ENCODE measurements around the gene DMAC2. TPM values are rescaled to one million over a fixed set of nuclear protein-coding genes. Genes with fewer than 3 reads are reported as not detected.

The DMAC2 gene
- total RNA-seq, 1 experiment from 2014 or later: 77.6 TPM

DNA sequence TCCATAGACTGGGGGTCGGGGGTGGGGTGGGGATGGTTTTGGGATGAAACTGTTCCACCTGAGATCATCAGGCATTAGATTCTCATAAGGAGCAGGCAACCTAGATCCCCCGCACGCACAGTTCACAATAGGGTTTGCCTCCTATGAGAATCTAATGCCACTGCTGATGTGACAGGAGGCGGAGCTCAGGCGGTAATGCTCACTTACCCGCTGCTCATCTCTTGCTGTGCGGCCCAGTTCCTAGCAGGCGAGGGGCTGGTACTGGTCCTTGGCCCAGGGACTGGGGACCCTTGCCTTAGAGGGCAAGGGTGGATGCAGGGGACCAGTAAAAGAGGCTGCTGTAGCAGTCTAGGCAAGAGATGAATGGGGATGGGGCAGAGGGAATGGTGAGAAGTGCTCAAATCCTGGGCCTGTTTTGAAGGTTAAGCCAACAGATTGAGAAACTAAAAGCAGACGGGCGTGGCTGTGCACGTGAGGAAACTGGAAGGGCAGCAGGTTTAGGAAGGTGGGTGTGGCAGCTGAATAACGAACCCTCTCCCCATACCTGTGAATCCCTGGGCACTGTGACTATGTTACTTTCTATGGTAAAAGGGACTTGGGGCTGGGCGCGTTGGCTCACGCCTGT lies 1.7 kb upstream of the DMAC2 start:
- ATAC-seq (no peak), DNase-seq (ENCODE audit: low spot score) (no peak)
- no peak overlapping the region for H3K4me3 Mint-ChIP-seq
- no peak overlapping the region for H3K27ac Mint-ChIP-seq
- peaks cover 23% of the 10 kb centered on the region for H3K27me3 Mint-ChIP-seq (ENCODE audit: low read depth)
- H3K9me3 Mint-ChIP-seq: no peaks in the 10 kb centered on the region
- CTCF ChIA-PET: interaction anchor here (2.6 to 3.7 kb wide), 2 partner anchors 8 to 123 kb away, joined by 71 to 73 read pairs; no protein-coding TSS in a partner anchor
- no peak for TF ChIP-seq NFE2L1 (CRISPR knock-in tag; IDR thresholded peaks at IDR 0.05)
- TF ChIP-seq, protein P1, sequence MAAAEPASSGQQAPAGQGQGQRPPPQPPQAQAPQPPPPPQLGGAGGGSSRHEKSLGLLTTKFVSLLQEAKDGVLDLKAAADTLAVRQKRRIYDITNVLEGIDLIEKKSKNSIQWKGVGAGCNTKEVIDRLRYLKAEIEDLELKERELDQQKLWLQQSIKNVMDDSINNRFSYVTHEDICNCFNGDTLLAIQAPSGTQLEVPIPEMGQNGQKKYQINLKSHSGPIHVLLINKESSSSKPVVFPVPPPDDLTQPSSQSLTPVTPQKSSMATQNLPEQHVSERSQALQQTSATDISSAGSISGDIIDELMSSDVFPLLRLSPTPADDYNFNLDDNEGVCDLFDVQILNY (CRISPR knock-in tag; IDR thresholded peaks at IDR 0.05): no peak
- no peak for TF ChIP-seq ELF4 (CRISPR knock-in tag; IDR thresholded peaks at IDR 0.05; ENCODE audit: low read depth)
- TF ChIP-seq, protein P2, sequence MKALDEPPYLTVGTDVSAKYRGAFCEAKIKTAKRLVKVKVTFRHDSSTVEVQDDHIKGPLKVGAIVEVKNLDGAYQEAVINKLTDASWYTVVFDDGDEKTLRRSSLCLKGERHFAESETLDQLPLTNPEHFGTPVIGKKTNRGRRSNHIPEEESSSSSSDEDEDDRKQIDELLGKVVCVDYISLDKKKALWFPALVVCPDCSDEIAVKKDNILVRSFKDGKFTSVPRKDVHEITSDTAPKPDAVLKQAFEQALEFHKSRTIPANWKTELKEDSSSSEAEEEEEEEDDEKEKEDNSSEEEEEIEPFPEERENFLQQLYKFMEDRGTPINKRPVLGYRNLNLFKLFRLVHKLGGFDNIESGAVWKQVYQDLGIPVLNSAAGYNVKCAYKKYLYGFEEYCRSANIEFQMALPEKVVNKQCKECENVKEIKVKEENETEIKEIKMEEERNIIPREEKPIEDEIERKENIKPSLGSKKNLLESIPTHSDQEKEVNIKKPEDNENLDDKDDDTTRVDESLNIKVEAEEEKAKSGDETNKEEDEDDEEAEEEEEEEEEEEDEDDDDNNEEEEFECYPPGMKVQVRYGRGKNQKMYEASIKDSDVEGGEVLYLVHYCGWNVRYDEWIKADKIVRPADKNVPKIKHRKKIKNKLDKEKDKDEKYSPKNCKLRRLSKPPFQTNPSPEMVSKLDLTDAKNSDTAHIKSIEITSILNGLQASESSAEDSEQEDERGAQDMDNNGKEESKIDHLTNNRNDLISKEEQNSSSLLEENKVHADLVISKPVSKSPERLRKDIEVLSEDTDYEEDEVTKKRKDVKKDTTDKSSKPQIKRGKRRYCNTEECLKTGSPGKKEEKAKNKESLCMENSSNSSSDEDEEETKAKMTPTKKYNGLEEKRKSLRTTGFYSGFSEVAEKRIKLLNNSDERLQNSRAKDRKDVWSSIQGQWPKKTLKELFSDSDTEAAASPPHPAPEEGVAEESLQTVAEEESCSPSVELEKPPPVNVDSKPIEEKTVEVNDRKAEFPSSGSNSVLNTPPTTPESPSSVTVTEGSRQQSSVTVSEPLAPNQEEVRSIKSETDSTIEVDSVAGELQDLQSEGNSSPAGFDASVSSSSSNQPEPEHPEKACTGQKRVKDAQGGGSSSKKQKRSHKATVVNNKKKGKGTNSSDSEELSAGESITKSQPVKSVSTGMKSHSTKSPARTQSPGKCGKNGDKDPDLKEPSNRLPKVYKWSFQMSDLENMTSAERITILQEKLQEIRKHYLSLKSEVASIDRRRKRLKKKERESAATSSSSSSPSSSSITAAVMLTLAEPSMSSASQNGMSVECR (CRISPR knock-in tag; IDR thresholded peaks at IDR 0.05; ENCODE audit: borderline replicate concordance): no peak
- TF ChIP-seq ZNF396 (CRISPR knock-in tag; IDR thresholded peaks at IDR 0.05; ENCODE audit: borderline replicate concordance): no peak
- TF ChIP-seq NFYB (CRISPR knock-in tag; conservative IDR thresholded peaks at IDR 0.05; ENCODE audit: low read depth): no peak
- no peak for TF ChIP-seq FOXK1 (CRISPR knock-in tag; IDR thresholded peaks at IDR 0.05)
- no peak for TF ChIP-seq HMGA2 (CRISPR knock-in tag; IDR thresholded peaks at IDR 0.05)
- TF ChIP-seq, protein P3, sequence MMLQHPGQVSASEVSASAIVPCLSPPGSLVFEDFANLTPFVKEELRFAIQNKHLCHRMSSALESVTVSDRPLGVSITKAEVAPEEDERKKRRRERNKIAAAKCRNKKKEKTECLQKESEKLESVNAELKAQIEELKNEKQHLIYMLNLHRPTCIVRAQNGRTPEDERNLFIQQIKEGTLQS (CRISPR knock-in tag; conservative IDR thresholded peaks at IDR 0.05): no peak
- no peak for TF ChIP-seq ZNF138 (CRISPR knock-in tag; conservative IDR thresholded peaks at IDR 0.05)
- TF ChIP-seq, protein P4, sequence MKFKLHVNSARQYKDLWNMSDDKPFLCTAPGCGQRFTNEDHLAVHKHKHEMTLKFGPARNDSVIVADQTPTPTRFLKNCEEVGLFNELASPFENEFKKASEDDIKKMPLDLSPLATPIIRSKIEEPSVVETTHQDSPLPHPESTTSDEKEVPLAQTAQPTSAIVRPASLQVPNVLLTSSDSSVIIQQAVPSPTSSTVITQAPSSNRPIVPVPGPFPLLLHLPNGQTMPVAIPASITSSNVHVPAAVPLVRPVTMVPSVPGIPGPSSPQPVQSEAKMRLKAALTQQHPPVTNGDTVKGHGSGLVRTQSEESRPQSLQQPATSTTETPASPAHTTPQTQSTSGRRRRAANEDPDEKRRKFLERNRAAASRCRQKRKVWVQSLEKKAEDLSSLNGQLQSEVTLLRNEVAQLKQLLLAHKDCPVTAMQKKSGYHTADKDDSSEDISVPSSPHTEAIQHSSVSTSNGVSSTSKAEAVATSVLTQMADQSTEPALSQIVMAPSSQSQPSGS (CRISPR knock-in tag; IDR thresholded peaks at IDR 0.05; ENCODE audit: borderline replicate concordance, low read depth): no peak
- no peak for TF ChIP-seq ETV6 (CRISPR knock-in tag; IDR thresholded peaks at IDR 0.05)
- TF ChIP-seq TEAD4 (CRISPR knock-in tag; IDR thresholded peaks at IDR 0.05): no peak
- no peak for TF ChIP-seq TEAD1 (CRISPR knock-in tag; IDR thresholded peaks at IDR 0.05)
- no peak for TF ChIP-seq GRHL2 (CRISPR knock-in tag; IDR thresholded peaks at IDR 0.05; ENCODE audit: insufficient replicate concordance, severe bottlenecking)
- no peak for TF ChIP-seq ATF1 (CRISPR knock-in tag; IDR thresholded peaks at IDR 0.05)
- no peak for TF ChIP-seq SMAD3 (CRISPR knock-in tag; IDR thresholded peaks at IDR 0.05; ENCODE audit: borderline replicate concordance)
- POLR2A ChIA-PET: no interaction called here
- peaks cover 7% of the 10 kb centered on the region; the same call in 1 of the 2 replicates for H3K36me3 Mint-ChIP-seq
- H3K4me1 Mint-ChIP-seq: peaks cover 13% of the 10 kb centered on the region

DNA sequence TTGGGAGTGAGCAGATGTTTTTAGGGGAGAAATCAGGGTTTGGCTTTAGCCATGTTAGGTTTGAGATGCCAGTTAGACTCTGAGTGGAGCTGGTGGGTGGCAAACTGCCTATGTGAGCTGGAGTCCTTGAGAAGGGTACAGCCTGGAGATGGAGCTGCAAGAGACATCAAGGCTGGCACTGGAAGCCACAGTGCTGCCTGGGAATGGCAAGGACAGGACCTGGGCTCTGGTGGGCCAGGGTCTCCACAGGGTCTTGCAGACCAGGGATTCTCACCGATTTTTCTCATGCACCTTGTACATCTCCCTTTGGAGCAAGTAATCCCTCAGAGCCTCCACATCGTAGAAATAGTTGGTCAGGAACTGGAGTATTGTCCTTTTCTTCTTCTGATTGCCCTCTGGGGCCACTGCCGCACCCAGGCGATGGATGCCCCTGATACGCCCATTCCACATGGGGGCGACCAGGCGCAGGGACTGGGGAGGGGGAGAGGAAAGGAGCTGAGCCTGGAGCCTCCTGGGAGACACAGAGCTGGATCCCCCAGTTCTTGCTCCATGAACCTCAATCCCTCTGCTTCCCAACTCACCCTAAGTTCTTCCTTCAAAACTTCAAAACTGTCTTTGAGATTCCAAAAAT lies 1.7 kb downstream of the DMAC2 start:
- peak; percentile 91 for TF ChIP-seq ZNF317 (CRISPR knock-in tag; IDR thresholded peaks at IDR 0.05; ENCODE audit: borderline replicate concordance, low read depth)
- TF ChIP-seq, protein P5, sequence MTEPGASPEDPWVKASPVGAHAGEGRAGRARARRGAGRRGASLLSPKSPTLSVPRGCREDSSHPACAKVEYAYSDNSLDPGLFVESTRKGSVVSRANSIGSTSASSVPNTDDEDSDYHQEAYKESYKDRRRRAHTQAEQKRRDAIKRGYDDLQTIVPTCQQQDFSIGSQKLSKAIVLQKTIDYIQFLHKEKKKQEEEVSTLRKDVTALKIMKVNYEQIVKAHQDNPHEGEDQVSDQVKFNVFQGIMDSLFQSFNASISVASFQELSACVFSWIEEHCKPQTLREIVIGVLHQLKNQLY (CRISPR knock-in tag; IDR thresholded peaks at IDR 0.05): no peak
- peaks cover 5% of the 10 kb centered on the region for H3K4me1 Mint-ChIP-seq
- no peak for DNase-seq (ENCODE audit: low spot score)
- ATAC-seq: no peak
- peak overlapping the region; percentile 49; the same call in 1 of the 2 replicates for H3K4me3 Mint-ChIP-seq
- peaks cover 5% of the 10 kb centered on the region; the same call in 1 of the 2 replicates for H3K27me3 Mint-ChIP-seq (ENCODE audit: low read depth)
- H3K36me3 Mint-ChIP-seq: peaks cover 11% of the 10 kb centered on the region; the same call in 1 of the 2 replicates
- ChIA-PET CTCF (interaction anchor here (0.6 to 3.7 kb wide), 6 partner anchors 10 to 204 kb away, joined by 3 to 73 read pairs (median 18); partner anchors contain the start of gene B3GNT8), POLR2A (interaction anchor here (0.6 kb wide), 1 partner anchor 59 kb away, joined by 4 read pairs; no protein-coding TSS in a partner anchor)
- no peak overlapping the region for H3K27ac Mint-ChIP-seq
- no peaks in the 10 kb centered on the region for H3K9me3 Mint-ChIP-seq
